Measurements from ENCODE around the gene SREK1IP1.

DNA sequence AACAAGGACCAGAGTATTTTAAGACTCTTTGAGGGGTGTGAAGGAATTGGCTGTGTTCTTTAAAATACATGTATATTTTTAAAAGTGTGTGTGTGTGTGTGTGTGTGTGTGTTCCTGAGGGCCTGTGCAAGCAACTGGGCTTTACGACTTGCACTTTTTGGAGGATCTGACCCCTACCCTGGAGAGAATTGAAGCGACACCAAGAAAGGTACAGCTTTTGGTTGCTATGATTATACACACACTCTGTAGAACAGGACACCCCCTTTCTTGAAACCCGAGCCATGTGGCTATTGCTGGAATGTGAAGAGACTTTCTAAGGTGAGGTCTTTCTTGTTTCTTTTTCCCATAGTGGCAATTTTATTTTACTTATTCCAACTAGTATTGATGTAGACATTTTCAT lies 77.2 kb downstream of the SREK1IP1 start:
- TF ChIP-seq NFIC (IDR thresholded peaks at IDR 0.05) (no peak), CREBBP (IDR thresholded peaks at IDR 0.05; ENCODE audit: low read depth, low read length) (no peak), GABPA (tag; conservative IDR thresholded peaks at IDR 0.05; ENCODE audit: low read depth) (no peak), JUNB (CRISPR knock-in tag; conservative IDR thresholded peaks at IDR 0.05) (no peak)
- TF ChIP-seq, protein P1, sequence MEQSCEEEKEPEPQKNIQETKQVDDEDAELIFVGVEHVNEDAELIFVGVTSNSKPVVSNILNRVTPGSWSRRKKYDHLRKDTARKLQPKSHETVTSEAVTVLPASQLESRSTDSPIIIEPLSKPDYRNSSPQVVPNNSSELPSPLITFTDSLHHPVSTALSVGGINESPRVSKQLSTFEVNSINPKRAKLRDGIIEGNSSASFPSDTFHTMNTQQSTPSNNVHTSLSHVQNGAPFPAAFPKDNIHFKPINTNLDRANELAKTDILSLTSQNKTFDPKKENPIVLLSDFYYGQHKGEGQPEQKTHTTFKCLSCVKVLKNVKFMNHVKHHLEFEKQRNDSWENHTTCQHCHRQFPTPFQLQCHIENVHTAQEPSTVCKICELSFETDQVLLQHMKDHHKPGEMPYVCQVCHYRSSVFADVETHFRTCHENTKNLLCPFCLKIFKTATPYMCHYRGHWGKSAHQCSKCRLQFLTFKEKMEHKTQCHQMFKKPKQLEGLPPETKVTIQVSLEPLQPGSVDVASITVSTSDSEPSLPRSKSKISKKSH (CRISPR knock-in tag; IDR thresholded peaks at IDR 0.05) = no peak
- TF ChIP-seq, protein P2, sequence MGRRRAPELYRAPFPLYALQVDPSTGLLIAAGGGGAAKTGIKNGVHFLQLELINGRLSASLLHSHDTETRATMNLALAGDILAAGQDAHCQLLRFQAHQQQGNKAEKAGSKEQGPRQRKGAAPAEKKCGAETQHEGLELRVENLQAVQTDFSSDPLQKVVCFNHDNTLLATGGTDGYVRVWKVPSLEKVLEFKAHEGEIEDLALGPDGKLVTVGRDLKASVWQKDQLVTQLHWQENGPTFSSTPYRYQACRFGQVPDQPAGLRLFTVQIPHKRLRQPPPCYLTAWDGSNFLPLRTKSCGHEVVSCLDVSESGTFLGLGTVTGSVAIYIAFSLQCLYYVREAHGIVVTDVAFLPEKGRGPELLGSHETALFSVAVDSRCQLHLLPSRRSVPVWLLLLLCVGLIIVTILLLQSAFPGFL (CRISPR knock-in tag; IDR thresholded peaks at IDR 0.05) = no peak
- TF ChIP-seq, protein P3, sequence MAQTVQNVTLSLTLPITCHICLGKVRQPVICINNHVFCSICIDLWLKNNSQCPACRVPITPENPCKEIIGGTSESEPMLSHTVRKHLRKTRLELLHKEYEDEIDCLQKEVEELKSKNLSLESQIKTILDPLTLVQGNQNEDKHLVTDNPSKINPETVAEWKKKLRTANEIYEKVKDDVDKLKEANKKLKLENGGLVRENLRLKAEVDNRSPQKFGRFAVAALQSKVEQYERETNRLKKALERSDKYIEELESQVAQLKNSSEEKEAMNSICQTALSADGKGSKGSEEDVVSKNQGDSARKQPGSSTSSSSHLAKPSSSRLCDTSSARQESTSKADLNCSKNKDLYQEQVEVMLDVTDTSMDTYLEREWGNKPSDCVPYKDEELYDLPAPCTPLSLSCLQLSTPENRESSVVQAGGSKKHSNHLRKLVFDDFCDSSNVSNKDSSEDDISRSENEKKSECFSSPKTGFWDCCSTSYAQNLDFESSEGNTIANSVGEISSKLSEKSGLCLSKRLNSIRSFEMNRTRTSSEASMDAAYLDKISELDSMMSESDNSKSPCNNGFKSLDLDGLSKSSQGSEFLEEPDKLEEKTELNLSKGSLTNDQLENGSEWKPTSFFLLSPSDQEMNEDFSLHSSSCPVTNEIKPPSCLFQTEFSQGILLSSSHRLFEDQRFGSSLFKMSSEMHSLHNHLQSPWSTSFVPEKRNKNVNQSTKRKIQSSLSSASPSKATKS (CRISPR knock-in tag; IDR thresholded peaks at IDR 0.05) = no peak
- TF ChIP-seq, protein P4, sequence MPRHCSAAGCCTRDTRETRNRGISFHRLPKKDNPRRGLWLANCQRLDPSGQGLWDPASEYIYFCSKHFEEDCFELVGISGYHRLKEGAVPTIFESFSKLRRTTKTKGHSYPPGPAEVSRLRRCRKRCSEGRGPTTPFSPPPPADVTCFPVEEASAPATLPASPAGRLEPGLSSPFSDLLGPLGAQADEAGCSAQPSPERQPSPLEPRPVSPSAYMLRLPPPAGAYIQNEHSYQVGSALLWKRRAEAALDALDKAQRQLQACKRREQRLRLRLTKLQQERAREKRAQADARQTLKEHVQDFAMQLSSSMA (CRISPR knock-in tag; IDR thresholded peaks at IDR 0.05) = no peak
